HG03039 (cell line): ENCODE results near the gene HTR2B.
"Not testable (repeated sequence)": the region's sequence is repeated elsewhere in the genome, so short reads cannot be mapped to it uniquely, and the experiment has no call there.

Source experiments
- ATAC-seq: cut with Tn5 transposase; IDR thresholded peaks from one replicate; pipeline ENCODE4 v1.9.1; 2021; ENCODE audit warnings: mild to moderate bottlenecking, moderate library complexity; ENCODE audit not compliant: unreplicated experiment

The HTR2B gene

GRCh38 chr2:231124838-231125568 is at the start of gene HTR2B:
Gene HTR2B, minus strand, starts transcription at chr2:231125042. Its CDS starts 1,278 bp downstream, at chr2:231123764.
- no peak for ATAC-seq

GRCh38 chr2:231174211-231174651 is 49.4 kb upstream of the HTR2B start:
- no peak for ATAC-seq

- no peak for ATAC-seq
These were observed 47.2 kb upstream of the HTR2B start for GRCh38 chr2:231172025-231172424.

- ATAC-seq: no peak
These were observed 45.2 kb upstream of the HTR2B start for GRCh38 chr2:231170055-231170454.

GRCh38 chr2:231169488-231169887 is 44.6 kb upstream of the HTR2B start:
- no peak for ATAC-seq

- no peak for ATAC-seq
These were observed 43.8 kb upstream of the HTR2B start for GRCh38 chr2:231168460-231169139.

- no peak for ATAC-seq
These were observed 43.1 kb upstream of the HTR2B start for GRCh38 chr2:231167745-231168459.

GRCh38 chr2:231163414-231164095 is 38.7 kb upstream of the HTR2B start:
- ATAC-seq: no peak

- ATAC-seq: no peak
These were observed 38.2 kb upstream of the HTR2B start for GRCh38 chr2:231163011-231163410.

- ATAC-seq: no peak
These were observed 37.1 kb upstream of the HTR2B start for GRCh38 chr2:231161877-231162329.

- ATAC-seq: no peak
These were observed 36.5 kb upstream of the HTR2B start for GRCh38 chr2:231161252-231161839.

- no peak for ATAC-seq
These were observed 35.9 kb upstream of the HTR2B start for GRCh38 chr2:231160701-231161100.

GRCh38 chr2:231159306-231159705 is 34.5 kb upstream of the HTR2B start:
- no peak for ATAC-seq

- ATAC-seq: no peak
These were observed 28.1 kb upstream of the HTR2B start for GRCh38 chr2:231152800-231153557.

GRCh38 chr2:231146665-231147064 is 21.8 kb upstream of the HTR2B start:
- ATAC-seq: no peak

- ATAC-seq: no peak
These were observed 20.1 kb upstream of the HTR2B start for GRCh38 chr2:231144896-231145295.

- not testable (repeated sequence) for ATAC-seq
These were observed 16.0 kb upstream of the HTR2B start for GRCh38 chr2:231140808-231141207.

- no peak for ATAC-seq
These were observed 15.0 kb upstream of the HTR2B start for GRCh38 chr2:231139796-231140195.

GRCh38 chr2:231138699-231139098 is 13.9 kb upstream of the HTR2B start:
- no peak for ATAC-seq
